B cell (primary cell): ENCODE measurements around the gene CMTM7. TPM values are rescaled to one million over a fixed set of nuclear protein-coding genes. Genes with fewer than 3 reads are reported as not detected.

Experiments
- ATAC-seq: fragments of 200-7000 bp; cut with Tn5 transposase; one replicate; pipeline ENCODE4 v1.10.0; 2021; ENCODE audit warnings: low read depth, mild to moderate bottlenecking, moderate number of reproducible peaks, moderate library complexity
- CTCF ChIA-PET: fragments of 350-600 bp; sonication (Branson Sonifier 250); formaldehyde crosslinking; loops from one replicate; lab custom pipeline; 2021; ENCODE audit warnings: antibody characterized with exemption, inconsistent platforms; lab: Charles Lee
- POLR2A ChIA-PET: fragments of 350-600 bp; sonication (Branson Sonifier 250); formaldehyde crosslinking; loops from one replicate; lab custom pipeline; 2021; ENCODE audit warnings: antibody characterized with exemption; lab: Charles Lee
- DNase-seq: peaks from one replicate; pipeline ENCODE4 v3.0.0; 2013
- H2AFZ ChIP-seq: 2 replicates; pipeline ENCODE4 v1.6.1; 2012; ENCODE audit warnings: mild to moderate bottlenecking, low read depth, low read length; ENCODE audit not compliant: insufficient read depth, poor library complexity, severe bottlenecking
- H3K27ac ChIP-seq, 2 donors: 1 replicate in 1 of 2; 2 replicates in 1 of 2; pipeline ENCODE4 v1.5.1; 2012 to 2013; ENCODE audit warnings: low read length in 2 of 2, mild to moderate bottlenecking in 2 of 2, moderate library complexity in 1 of 2
- H3K27me3 ChIP-seq, 4 experiments: fragments of 200-600 bp in 1 of 4; sonication (generic) in 1 of 4; replicated peaks in 1 of 4; 1 replicate in 2 of 4; 2 replicates in 2 of 4; pipeline versions ENCODE4 v1.6.1 to v1.7.0; 2013 to 2016; ENCODE audit warnings: low read length in 3 of 4, mild to moderate bottlenecking in 2 of 4, mixed read lengths in 1 of 4, moderate library complexity in 1 of 4; ENCODE audit not compliant: insufficient read depth in 4 of 4, control insufficient read depth in 3 of 4; ENCODE audit errors: control extremely low read depth in 1 of 4
- H3K36me3 ChIP-seq, 2 experiments: replicated peaks in 1 of 2; 1 replicate in 1 of 2; 2 replicates in 1 of 2; pipeline versions ENCODE4 v1.6.1 to v1.7.1; 2013; ENCODE audit warnings: low read length in 1 of 2; ENCODE audit not compliant: insufficient read depth in 2 of 2, control insufficient read depth in 1 of 2; ENCODE audit errors: control extremely low read depth in 1 of 2, extremely low read depth in 1 of 2
- H3K4me1 ChIP-seq, 2 donors: fragments of 200-600 bp in 1 of 2; sonication (generic) in 1 of 2; 1 replicate in 1 of 2; 2 replicates in 1 of 2; pipeline versions ENCODE4 v1.5.1 to v1.6.1; 2013 to 2017; ENCODE audit warnings: low read length in 2 of 2; ENCODE audit not compliant: control insufficient read depth in 2 of 2, insufficient read depth in 2 of 2
- H3K4me2 ChIP-seq: replicated peaks from 2 replicates; pipeline ENCODE3; 2012; ENCODE audit warnings: mild to moderate bottlenecking, low read depth, low read length; ENCODE audit not compliant: poor library complexity, severe bottlenecking
- H3K4me3 ChIP-seq, 5 experiments: fragments of 200-600 bp in 1 of 5; sonication (generic) in 1 of 5; 1 replicate in 3 of 5; 2 replicates in 2 of 5; pipeline versions ENCODE4 v1.5.1 to v1.7.0; 2011 to 2016; ENCODE audit warnings: low read length in 4 of 5, mild to moderate bottlenecking in 4 of 5, low read depth in 2 of 5, control low read depth in 1 of 5, moderate library complexity in 1 of 5; ENCODE audit not compliant: insufficient read depth in 1 of 5; ENCODE audit errors: control extremely low read depth in 1 of 5, extremely low read depth in 1 of 5
- H3K79me2 ChIP-seq: fragments of 200-600 bp; sonication (generic); one replicate; pipeline ENCODE4 v1.6.0; 2016; ENCODE audit warnings: low read length; ENCODE audit not compliant: control insufficient read depth, insufficient read depth
- H3K9ac ChIP-seq: fragments of 200-600 bp; sonication (generic); 2 replicates; pipeline ENCODE4 v1.6.1; 2017; ENCODE audit warnings: mild to moderate bottlenecking, low read length, moderate library complexity
- H3K9me3 ChIP-seq, 3 donors: one replicate each; pipeline versions ENCODE4 v1.6.1 to v1.7.1; 2013; ENCODE audit warnings: low read length in 2 of 3; ENCODE audit not compliant: control insufficient read depth in 2 of 3, insufficient read depth in 1 of 3; ENCODE audit errors: control extremely low read depth in 1 of 3
- H4K20me1 ChIP-seq: 2 replicates; pipeline ENCODE4 v1.6.0; 2012; ENCODE audit warnings: mild to moderate bottlenecking, low read length; ENCODE audit not compliant: insufficient read depth, control insufficient read depth, poor library complexity, severe bottlenecking
- H3K27ac Mint-ChIP-seq: one replicate; pipeline ENCODE4 v1.8.0; 2021; ENCODE audit warnings: mixed read lengths
- H3K27me3 Mint-ChIP-seq: one replicate; pipeline ENCODE4 v1.8.0; 2021; ENCODE audit warnings: mixed read lengths
- H3K4me1 Mint-ChIP-seq: one replicate; pipeline ENCODE4 v1.8.0; 2021; ENCODE audit warnings: mixed read lengths
- H3K4me3 Mint-ChIP-seq: one replicate; pipeline ENCODE4 v1.8.0; 2021; ENCODE audit warnings: mixed read lengths
- H3K9me3 Mint-ChIP-seq: one replicate; pipeline ENCODE4 v1.8.0; 2022; ENCODE audit warnings: mixed read lengths; ENCODE audit not compliant: insufficient read depth
- CTCF ChIP-seq: fragments of 200-600 bp; IDR thresholded peaks from one replicate; pipeline ENCODE4 v1.8.0; 2022; ENCODE audit warnings: antibody characterized with exemption, mild to moderate bottlenecking
- EZH2 ChIP-seq: IDR thresholded peaks from 2 replicates; pipeline ENCODE4 v1.6.1; 2012; ENCODE audit warnings: borderline replicate concordance, low read depth, mild to moderate bottlenecking, moderate library complexity, low read length; ENCODE audit not compliant: insufficient read depth, poor library complexity, severe bottlenecking
- WGBS: methylation state at CpG from one replicate; pipeline ENCODE4 v1.1.5; 2013; ENCODE audit warnings: missing lambda C conversion rate; ENCODE audit not compliant: insufficient coverage; 5-methylcytosine and 5-hydroxymethylcytosine counted together
- intact Hi-C: fragments of 100-400 bp; cut with micrococcal nuclease; formaldehyde crosslinking; loops from one replicate; pipeline ENCODE4 v1.10.0; 2022
- polyA plus RNA-seq: library from polyadenylated mRNA; depleted of rRNA; stranded (reverse); fragments of >200 nt; gene quantifications from 2 replicates; pipeline ENCODE4 v1.2.3, GENCODE V29; 2012
- total RNA-seq, 2 donors: library from RNA; stranded (reverse); fragments of 120-200 nt in 1 of 2; gene quantifications; 1 replicate in 1 of 2; 2 replicates in 1 of 2; pipeline versions ENCODE4 v1.2.3 to v1.2.4, GENCODE V29; 2013 to 2022

CMTM7 gene
- total and polyA plus RNA-seq, 2 donors (not counting 1 experiment from before 2014, with no cell fraction given): 71.5 to 76.1 TPM

DNA sequence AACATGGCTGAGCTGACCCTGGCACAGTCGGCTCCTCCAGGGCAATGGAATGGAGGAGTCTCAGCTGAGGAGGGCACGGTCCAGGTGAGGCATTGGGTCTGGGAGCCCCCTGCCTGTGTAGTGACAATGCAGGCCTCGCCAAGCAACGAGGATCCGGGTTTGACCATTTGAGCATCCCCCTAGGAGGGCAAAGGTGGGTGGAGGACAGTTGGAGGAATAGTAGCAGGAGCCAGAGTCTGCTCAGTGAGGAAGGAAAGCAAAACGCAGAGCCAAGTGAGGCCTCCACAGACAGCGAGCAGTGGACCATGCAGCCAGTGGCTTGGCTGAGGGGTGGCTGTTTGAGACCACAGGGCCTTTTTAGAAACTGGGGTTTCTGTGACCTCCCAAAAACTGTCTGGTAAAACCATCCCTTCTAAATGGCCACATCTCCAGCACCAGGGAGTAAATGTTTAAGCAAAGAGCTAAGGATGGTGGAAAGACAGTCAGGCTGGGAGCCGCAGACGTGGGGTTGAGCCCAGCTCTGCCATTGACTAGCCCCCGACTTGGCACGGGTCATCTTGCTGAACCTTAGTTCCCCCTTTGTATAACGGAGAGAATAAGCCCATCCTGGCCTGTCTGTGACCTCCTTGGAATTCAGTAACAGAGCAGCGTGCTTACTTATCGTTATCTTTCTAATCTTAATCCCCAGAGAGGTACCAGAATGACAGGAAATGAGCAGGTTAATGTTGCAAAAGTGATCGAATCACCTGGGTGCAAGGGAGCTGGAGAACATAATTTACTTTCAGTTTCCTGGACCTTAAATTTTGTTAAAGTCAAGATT, 64.2 kb downstream of the CMTM7 start:
- no peaks in the 10 kb centered on the region for H3K9me3 Mint-ChIP-seq
- intact Hi-C loops: loop anchor here (5.0 kb wide), 1 partner anchor 34 kb away; no protein-coding TSS in a partner anchor
- Histone ChIP-seq H2AFZ (peak overlapping the region; percentile 48), H3K27me3 (no peaks in the 10 kb centered on the region), H3K36me3 (peaks cover 0 to 34% of the 10 kb centered on the region in 2 experiments), H3K4me1 (peaks cover 56 to 63% of the 10 kb centered on the region in 2 donors), H4K20me1 (no peaks in the 10 kb centered on the region), H3K4me3 (peak overlapping the region in 1 of 5 experiments; percentile 9), H3K4me2 (peak overlapping the region; percentile 62), H3K9ac (peak overlapping the region; percentile 6), H3K79me2 (peaks cover 69% of the 10 kb centered on the region), H3K27ac (peak overlapping the region; percentile 64 to 94), H3K9me3 (no peaks in the 10 kb centered on the region)
- no peak for TF ChIP-seq EZH2
- no peak for TF ChIP-seq CTCF
- H3K4me3 Mint-ChIP-seq: peak overlapping the region; percentile 71
- ATAC-seq (no peak), DNase-seq (peak; percentile 40)
- ChIA-PET POLR2A (interaction anchor here (0.6 to 1.6 kb wide), 6 partner anchors 12 to 205 kb away, joined by 3 to 4 read pairs (median 3); no protein-coding TSS in a partner anchor), CTCF (interaction anchor here (0.7 to 5.6 kb wide), 6 partner anchors 12 to 80 kb away, joined by 3 to 67 read pairs (median 19); no protein-coding TSS in a partner anchor)
- H3K4me1 Mint-ChIP-seq: peaks cover 58% of the 10 kb centered on the region
- H3K27me3 Mint-ChIP-seq: no peaks in the 10 kb centered on the region
- H3K27ac Mint-ChIP-seq: peak overlapping the region; percentile 86
- WGBS: 60% methylated on average over 9 of the region's 15 CpGs
